ENCODE results near the gene LARP1.

The LARP1 gene

GRCh38 chr5:154753792-154754191, 1.4 kb upstream of the LARP1 start:
- TF ChIP-seq USF1 (IDR thresholded peaks at IDR 0.05) (peak; percentile 38; the same call in 1 of the 2 replicates), TEAD4 (IDR thresholded peaks at IDR 0.05) (peak; percentile 56), REST (IDR thresholded peaks at IDR 0.05; ENCODE audit: low read depth) (no peak), MAX (IDR thresholded peaks at IDR 0.05) (0 out of 2 replicates have a peak, but pooled peaks have one; percentile 34)

GRCh38 chr5:154754460-154755360, 467 bp upstream of the LARP1 start:
- TF ChIP-seq RAD21 (IDR thresholded peaks at IDR 0.05; ENCODE audit: low read depth) (peak; percentile 32; the same call in 1 of the 2 replicates), FOXM1 (IDR thresholded peaks at IDR 0.05; ENCODE audit: borderline replicate concordance, low read depth) (no peak), TAF1 (IDR thresholded peaks at IDR 0.05; ENCODE audit: low read depth) (peak; percentile 36; the same call in 1 of the 2 replicates), EGR1 (IDR thresholded peaks at IDR 0.05) (peak; percentile 56), USF1 (IDR thresholded peaks at IDR 0.05) (peak; percentile 84), CREB1 (IDR thresholded peaks at IDR 0.05; ENCODE audit: low read depth) (no peak), NFIC (IDR thresholded peaks at IDR 0.05) (no peak), ZBTB7A (IDR thresholded peaks at IDR 0.05; ENCODE audit: low read depth) (peak; percentile 54), MAX (IDR thresholded peaks at IDR 0.05) (peak; percentile 100), CEBPB (IDR thresholded peaks at IDR 0.05) (peak; percentile 73), EP300 (IDR thresholded peaks at IDR 0.05; ENCODE audit: borderline replicate concordance) (no peak), YY1 (IDR thresholded peaks at IDR 0.05; ENCODE audit: low read depth) (no peak; the same call in 1 of the 2 replicates), TEAD4 (IDR thresholded peaks at IDR 0.05) (no peak; the same call in 1 of the 2 replicates), REST (IDR thresholded peaks at IDR 0.05; ENCODE audit: low read depth) (no peak), TCF12 (IDR thresholded peaks at IDR 0.05; ENCODE audit: low read depth) (no peak)

- TF ChIP-seq EP300 (IDR thresholded peaks at IDR 0.05; ENCODE audit: borderline replicate concordance) (no peak), ZBTB7A (IDR thresholded peaks at IDR 0.05; ENCODE audit: low read depth) (peak; percentile 12; the same call in 1 of the 2 replicates), TAF1 (IDR thresholded peaks at IDR 0.05; ENCODE audit: low read depth) (peak; percentile 9; the same call in 1 of the 2 replicates), NFIC (IDR thresholded peaks at IDR 0.05) (no peak)
Observed at GRCh38 chr5:154756009-154756867, 1.1 kb downstream of the LARP1 start.

GRCh38 chr5:154756868-154757813, 2.0 kb downstream of the LARP1 start:
- TF ChIP-seq EP300 (IDR thresholded peaks at IDR 0.05; ENCODE audit: borderline replicate concordance) (no peak), YY1 (IDR thresholded peaks at IDR 0.05; ENCODE audit: low read depth) (0 out of 2 replicates have a peak, but pooled peaks have one; percentile 12), TCF12 (IDR thresholded peaks at IDR 0.05; ENCODE audit: low read depth) (no peak; the same call in 1 of the 2 replicates), TEAD4 (IDR thresholded peaks at IDR 0.05) (peak; percentile 54), MAX (IDR thresholded peaks at IDR 0.05) (peak; percentile 86), CEBPB (IDR thresholded peaks at IDR 0.05) (no peak), ZBTB7A (IDR thresholded peaks at IDR 0.05; ENCODE audit: low read depth) (0 out of 2 replicates have a peak, but pooled peaks have one; percentile 39), RAD21 (IDR thresholded peaks at IDR 0.05; ENCODE audit: low read depth) (no peak), CREB1 (IDR thresholded peaks at IDR 0.05; ENCODE audit: low read depth) (no peak), EGR1 (IDR thresholded peaks at IDR 0.05) (0 out of 2 replicates have a peak, but pooled peaks have one; percentile 11), FOXM1 (IDR thresholded peaks at IDR 0.05; ENCODE audit: borderline replicate concordance, low read depth) (no peak), TAF1 (IDR thresholded peaks at IDR 0.05; ENCODE audit: low read depth) (0 out of 2 replicates have a peak, but pooled peaks have one; percentile 1), NFIC (IDR thresholded peaks at IDR 0.05) (no peak), USF1 (IDR thresholded peaks at IDR 0.05) (peak; percentile 80), REST (IDR thresholded peaks at IDR 0.05; ENCODE audit: low read depth) (no peak)

All from Ishikawa (cell line).